Tibial nerve (tissue), 4 donors: Measurements from ENCODE around the gene GRAMD1C. TPM values are rescaled to one million over a fixed set of nuclear protein-coding genes. Genes with fewer than 3 reads are reported as not detected.

Experiments used
- DNase-seq, 2 donors: peaks; one replicate each; pipeline ENCODE4 v3.0.0-alpha.2; 2019; ENCODE audit warnings: low spot score in 2 of 2
- H3K27ac ChIP-seq, 4 donors: fragments of 200-600 bp; sonication (generic) in 3 of 4; one replicate each; pipeline ENCODE4 v1.5.1; 2017 to 2019; ENCODE audit warnings: mild to moderate bottlenecking in 1 of 4
- H3K27me3 ChIP-seq, 2 donors: fragments of 200-600 bp; sonication (generic) in 1 of 2; one replicate each; pipeline versions ENCODE4 v1.5.1 to v1.6.0; 2017 to 2019
- H3K36me3 ChIP-seq, 3 donors: fragments of 200-600 bp; sonication (generic); one replicate each; pipeline ENCODE4 v1.5.1; 2018 to 2019
- H3K4me1 ChIP-seq, 4 donors: fragments of 200-600 bp; sonication (generic) in 3 of 4; one replicate each; pipeline ENCODE4 v1.5.1; 2017 to 2019
- H3K4me3 ChIP-seq, 4 donors: fragments of 200-600 bp; sonication (generic) in 3 of 4; one replicate each; pipeline ENCODE4 v1.5.1; 2017 to 2019; ENCODE audit warnings: mild to moderate bottlenecking in 1 of 4, moderate library complexity in 1 of 4
- H3K9me3 ChIP-seq, 4 donors: fragments of 200-600 bp; sonication (generic) in 3 of 4; one replicate each; pipeline ENCODE4 v1.5.1; 2017 to 2019
- EP300 ChIP-seq, 2 donors: sonication (generic); formaldehyde crosslinking; IDR thresholded peaks; one replicate each; pipeline ENCODE4 v1.6.1; 2017; ENCODE audit warnings: antibody characterized with exemption in 2 of 2, mild to moderate bottlenecking in 1 of 2
- POLR2A ChIP-seq, 2 donors: fragments of 450-650 bp; IDR thresholded peaks; one replicate each; pipeline ENCODE4 v1.6.1; 2017; ENCODE audit warnings: antibody characterized with exemption in 2 of 2, mild to moderate bottlenecking in 2 of 2, moderate library complexity in 2 of 2
- WGBS, 2 donors: methylation state at CpG; one replicate each; pipeline ENCODE4 v1.1.5; 2018; 5-methylcytosine and 5-hydroxymethylcytosine counted together
- total RNA-seq, 4 donors: library from RNA; depleted of rRNA; stranded (reverse); fragments of >200 nt; gene quantifications; one replicate each; pipeline ENCODE4 v1.1.0, GENCODE V29; 2016
- TF ChIP-seq, protein P1 (sequence below), 5 experiments: fragments of 200-600 bp in 3 of 5; fragments of 450-650 bp in 2 of 5; sonication (generic) in 3 of 5; IDR thresholded peaks; one replicate each; pipeline ENCODE4 v1.5.1; 2016 to 2019; ENCODE audit warnings: antibody characterized with exemption in 5 of 5, mild to moderate bottlenecking in 3 of 5, moderate library complexity in 2 of 5

GRAMD1C gene
- total RNA-seq, 4 donors from 2014 or later: 0.63 to 12.6 (median 1.2) TPM

GRCh38 chr3:113885050-113885449 lies 46.5 kb downstream of the GRAMD1C start:
- no peaks in the 10 kb centered on the region for H3K36me3 ChIP-seq
- no peak for TF ChIP-seq EP300 (IDR thresholded peaks at IDR 0.05)
- TF ChIP-seq, protein P1, sequence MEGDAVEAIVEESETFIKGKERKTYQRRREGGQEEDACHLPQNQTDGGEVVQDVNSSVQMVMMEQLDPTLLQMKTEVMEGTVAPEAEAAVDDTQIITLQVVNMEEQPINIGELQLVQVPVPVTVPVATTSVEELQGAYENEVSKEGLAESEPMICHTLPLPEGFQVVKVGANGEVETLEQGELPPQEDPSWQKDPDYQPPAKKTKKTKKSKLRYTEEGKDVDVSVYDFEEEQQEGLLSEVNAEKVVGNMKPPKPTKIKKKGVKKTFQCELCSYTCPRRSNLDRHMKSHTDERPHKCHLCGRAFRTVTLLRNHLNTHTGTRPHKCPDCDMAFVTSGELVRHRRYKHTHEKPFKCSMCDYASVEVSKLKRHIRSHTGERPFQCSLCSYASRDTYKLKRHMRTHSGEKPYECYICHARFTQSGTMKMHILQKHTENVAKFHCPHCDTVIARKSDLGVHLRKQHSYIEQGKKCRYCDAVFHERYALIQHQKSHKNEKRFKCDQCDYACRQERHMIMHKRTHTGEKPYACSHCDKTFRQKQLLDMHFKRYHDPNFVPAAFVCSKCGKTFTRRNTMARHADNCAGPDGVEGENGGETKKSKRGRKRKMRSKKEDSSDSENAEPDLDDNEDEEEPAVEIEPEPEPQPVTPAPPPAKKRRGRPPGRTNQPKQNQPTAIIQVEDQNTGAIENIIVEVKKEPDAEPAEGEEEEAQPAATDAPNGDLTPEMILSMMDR (IDR thresholded peaks at IDR 0.05): no peak
- no peak for TF ChIP-seq POLR2A (IDR thresholded peaks at IDR 0.05)
- H3K27me3 ChIP-seq: no peaks in the 10 kb centered on the region
- no peak for DNase-seq
- H3K4me1 ChIP-seq: no peaks in the 10 kb centered on the region
- H3K9me3 ChIP-seq: peaks cover 0 to 10% (median 0%) of the 10 kb centered on the region in 4 donors
- H3K27ac ChIP-seq: no peak overlapping the region
- no peak overlapping the region for H3K4me3 ChIP-seq
- 88 to 95% methylated on average over 30 of the region's 30 CpGs for WGBS, 2 donors

DNA sequence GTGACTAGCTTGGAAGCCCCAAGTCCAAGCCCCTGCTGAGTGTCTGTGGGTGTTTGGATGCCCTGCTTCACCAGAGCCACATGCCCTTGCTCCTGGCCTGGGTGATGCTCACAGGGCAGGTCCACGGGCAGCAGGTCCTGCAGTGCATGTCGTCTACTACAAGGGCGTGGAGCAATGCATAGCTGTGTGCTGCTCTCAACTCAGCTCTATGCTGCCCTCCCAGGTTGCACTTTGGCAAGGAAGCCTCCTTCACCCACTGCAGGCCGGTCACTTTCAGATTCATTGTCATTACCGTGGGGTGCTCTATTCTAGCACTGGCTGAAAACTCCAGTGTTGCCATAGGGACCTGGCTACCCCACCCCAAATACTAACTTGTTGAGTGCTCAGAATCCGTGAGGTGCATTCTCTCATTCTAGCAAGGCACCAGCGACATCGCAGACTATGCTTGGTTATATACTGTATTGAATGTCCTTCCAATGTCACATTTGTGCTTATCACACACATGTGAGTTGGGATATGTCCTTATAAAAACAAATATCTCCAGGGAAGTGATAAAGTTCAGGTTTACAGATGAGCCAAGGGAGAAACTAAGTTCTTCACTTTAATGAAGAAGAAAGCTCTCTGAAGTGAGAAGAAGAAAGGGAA lies 51.8 kb downstream of the GRAMD1C start:
- 75 to 90% methylated on average over 8 of the region's 8 CpGs for WGBS, 2 donors
- H3K36me3 ChIP-seq: no peaks in the 10 kb centered on the region
- no peak overlapping the region for H3K27ac ChIP-seq
- no peaks in the 10 kb centered on the region for H3K27me3 ChIP-seq
- no peaks in the 10 kb centered on the region for H3K4me1 ChIP-seq
- no peak for DNase-seq
- peaks cover 0 to 2% (median 0%) of the 10 kb centered on the region in 4 donors for H3K9me3 ChIP-seq
- no peak overlapping the region for H3K4me3 ChIP-seq
- TF ChIP-seq POLR2A (IDR thresholded peaks at IDR 0.05) (no peak), EP300 (IDR thresholded peaks at IDR 0.05) (no peak)

DNA sequence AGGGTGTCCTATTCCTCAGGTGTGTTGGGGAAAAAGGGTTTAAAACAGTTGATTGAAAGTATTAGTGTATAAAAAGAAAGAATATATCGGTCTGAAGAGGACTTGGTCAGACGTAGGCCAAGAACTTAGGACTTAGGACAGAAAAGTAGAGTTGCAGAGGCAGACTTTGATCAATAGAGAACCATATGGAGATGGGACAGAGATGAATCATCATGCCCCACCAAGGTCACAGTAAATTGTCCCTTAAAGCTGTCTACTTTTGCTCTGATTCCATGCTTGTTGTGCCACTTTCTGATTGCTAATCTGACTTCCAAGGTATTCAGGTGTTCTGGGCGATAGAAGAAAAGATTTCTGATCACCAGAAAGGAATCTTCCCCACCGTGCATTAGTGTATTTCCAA lies 56.3 kb downstream of the GRAMD1C start:
- Histone ChIP-seq H3K36me3 (no peaks in the 10 kb centered on the region), H3K9me3 (no peaks in the 10 kb centered on the region)

GRCh38 chr3:113895964-113896363 lies 57.4 kb downstream of the GRAMD1C start:
- Histone ChIP-seq H3K4me1 (peaks cover 0 to 8% (median 5%) of the 10 kb centered on the region in 4 donors), H3K36me3 (no peaks in the 10 kb centered on the region), H3K4me3 (no peak overlapping the region), H3K27ac (no peak overlapping the region), H3K9me3 (no peaks in the 10 kb centered on the region), H3K27me3 (no peaks in the 10 kb centered on the region)
- WGBS, 2 donors: 97% methylated on average over 3 of the region's 3 CpGs
- TF ChIP-seq, protein P1 (IDR thresholded peaks at IDR 0.05): no peak
- TF ChIP-seq POLR2A (IDR thresholded peaks at IDR 0.05) (no peak), EP300 (IDR thresholded peaks at IDR 0.05) (no peak)
- no peak for DNase-seq

More for the DNA sequence above, 56.3 kb downstream of the GRAMD1C start:
- TF ChIP-seq, protein P1 (IDR thresholded peaks at IDR 0.05): no peak
- TF ChIP-seq POLR2A (IDR thresholded peaks at IDR 0.05) (no peak), EP300 (IDR thresholded peaks at IDR 0.05) (no peak)
- H3K4me1 ChIP-seq: peaks cover 0 to 8% (median 5%) of the 10 kb centered on the region in 4 donors
- H3K27ac ChIP-seq: no peak overlapping the region
- no peak for DNase-seq
- no peaks in the 10 kb centered on the region for H3K27me3 ChIP-seq
- WGBS, 2 donors: 89 to 96% methylated on average over 4 of the region's 4 CpGs
- no peak overlapping the region for H3K4me3 ChIP-seq

DNA sequence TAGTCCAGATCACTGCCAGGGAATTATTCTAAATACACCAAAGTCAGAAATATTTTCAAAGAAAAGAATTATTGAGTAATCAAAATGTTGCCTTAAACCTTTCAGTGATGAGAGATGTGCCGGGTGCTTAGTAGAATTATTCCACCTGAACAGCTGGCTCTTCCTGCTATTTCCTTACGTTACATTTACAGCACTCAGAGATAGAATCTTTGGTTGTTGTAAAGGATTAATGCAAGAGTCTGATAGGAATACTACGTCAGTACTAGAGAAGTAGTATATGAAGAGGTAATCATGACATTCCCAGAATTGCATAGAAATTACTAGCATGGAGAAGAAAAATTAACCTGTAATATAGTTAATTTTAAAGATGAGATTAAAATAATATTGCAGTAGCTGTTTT lies 58.3 kb downstream of the GRAMD1C start:
- no peaks in the 10 kb centered on the region for H3K9me3 ChIP-seq
- TF ChIP-seq EP300 (IDR thresholded peaks at IDR 0.05): no peak
- TF ChIP-seq, protein P1 (IDR thresholded peaks at IDR 0.05): no peak
- TF ChIP-seq POLR2A (IDR thresholded peaks at IDR 0.05): no peak
- no peaks in the 10 kb centered on the region for H3K36me3 ChIP-seq
- H3K27ac ChIP-seq: no peak overlapping the region
- DNase-seq: no peak
- H3K4me3 ChIP-seq: peak overlapping the region in 1 of 4 donors; percentile 2
- WGBS, 2 donors: 85 to 89% methylated on average over 3 of the region's 3 CpGs
- peaks cover 0 to 8% (median 5%) of the 10 kb centered on the region in 4 donors for H3K4me1 ChIP-seq
- H3K27me3 ChIP-seq: no peaks in the 10 kb centered on the region
